MCF 10A (cell line): Measurements from ENCODE around the gene CORT. TPM values are rescaled to one million over a fixed set of nuclear protein-coding genes. Genes with fewer than 3 reads are reported as not detected.
"Not testable (repeated sequence)": the region's sequence is repeated elsewhere in the genome, so short reads cannot be mapped to it uniquely, and the experiment has no call there.

Experiments
- BruUV-seq: library from RNA; stranded (reverse); fragments of 400-500 nt; replicated peaks from 2 replicates; lab custom pipeline; 2021; lab: Mats Ljungman, UMichigan
- CTCF ChIA-PET: fragments of 300-600 bp; sonication (Branson Sonifier 250); formaldehyde crosslinking; extraction: SDS; loops from one replicate; lab custom pipeline; 2021; ENCODE audit warnings: antibody characterized with exemption, inconsistent platforms; lab: Yijun Ruan, JAX
- POLR2A ChIA-PET: fragments of 300-600, 350-650 bp; sonication (Branson Sonifier 250); formaldehyde crosslinking; extraction: SDS; loops from one replicate; lab custom pipeline; 2020; ENCODE audit warnings: antibody characterized with exemption, inconsistent platforms; lab: Yijun Ruan, JAX
- DNase-seq: peaks from one replicate; pipeline ENCODE4 v3.0.0-alpha.2; 2018; ENCODE audit not compliant: unreplicated experiment
- H3K27ac Mint-ChIP-seq: one replicate; pipeline ENCODE4 v1.8.0; 2022; ENCODE audit warnings: mild to moderate bottlenecking, low read depth, mixed read lengths; ENCODE audit not compliant: unreplicated experiment
- H3K27me3 Mint-ChIP-seq: one replicate; pipeline ENCODE4 v1.8.0; 2022; ENCODE audit warnings: mixed read lengths; ENCODE audit not compliant: insufficient read depth, unreplicated experiment
- H3K36me3 Mint-ChIP-seq: one replicate; pipeline ENCODE4 v1.8.0; 2022; ENCODE audit warnings: mild to moderate bottlenecking, moderate library complexity, mixed read lengths; ENCODE audit not compliant: insufficient read depth, unreplicated experiment
- H3K4me1 Mint-ChIP-seq: one replicate; pipeline ENCODE4 v1.8.0; 2022; ENCODE audit warnings: mixed read lengths; ENCODE audit not compliant: insufficient read depth, unreplicated experiment
- H3K4me3 Mint-ChIP-seq: one replicate; pipeline ENCODE4 v1.8.0; 2022; ENCODE audit warnings: mild to moderate bottlenecking, moderate library complexity, mixed read lengths; ENCODE audit not compliant: unreplicated experiment
- H3K9me3 Mint-ChIP-seq: one replicate; pipeline ENCODE4 v1.8.0; 2022; ENCODE audit warnings: mixed read lengths; ENCODE audit not compliant: unreplicated experiment
- CTCF ChIP-seq: fragments of 200-600 bp; IDR thresholded peaks from one replicate; pipeline ENCODE4 v1.8.0; 2022; ENCODE audit warnings: antibody characterized with exemption, mild to moderate bottlenecking; ENCODE audit not compliant: unreplicated experiment
- intact Hi-C: fragments of 100-400 bp; cut with micrococcal nuclease; formaldehyde crosslinking; loops from 2 replicates; pipeline ENCODE4 v1.14.1; 2022
- total RNA-seq: library from RNA; stranded (reverse); gene quantifications from 2 replicates; pipeline ENCODE4 v1.2.3, GENCODE V29; 2022

CORT gene
- total RNA-seq, 1 experiment from 2014 or later, result not detected

GRCh38 chr1:10471411-10472219 lies 21.8 kb downstream of the CORT start:
- POLR2A ChIA-PET, result interaction anchor here (0.5 to 2.6 kb wide), 9 partner anchors 10 to 1290 kb away, joined by 3 to 23 read pairs (median 4); partner anchors contain the start of gene CENPS
- Mint-ChIP-seq H3K4me1 (peaks cover 7% of the 10 kb centered on the region), H3K27ac (peak overlapping the region; percentile 94), H3K36me3 (peaks cover 32% of the 10 kb centered on the region), H3K9me3 (no peaks in the 10 kb centered on the region), H3K4me3 (peak overlapping the region; percentile 97), H3K27me3 (no peaks in the 10 kb centered on the region)
- no peak for TF ChIP-seq CTCF
- TSS peak; percentile 71 for BruUV-seq
- no peak for DNase-seq
- CTCF ChIA-PET, result interaction anchor here (0.8 kb wide), 1 partner anchor 41 kb away, joined by 3 read pairs; the partner anchor contains the start of gene CENPS
- intact Hi-C loops, result no loop called here

DNA sequence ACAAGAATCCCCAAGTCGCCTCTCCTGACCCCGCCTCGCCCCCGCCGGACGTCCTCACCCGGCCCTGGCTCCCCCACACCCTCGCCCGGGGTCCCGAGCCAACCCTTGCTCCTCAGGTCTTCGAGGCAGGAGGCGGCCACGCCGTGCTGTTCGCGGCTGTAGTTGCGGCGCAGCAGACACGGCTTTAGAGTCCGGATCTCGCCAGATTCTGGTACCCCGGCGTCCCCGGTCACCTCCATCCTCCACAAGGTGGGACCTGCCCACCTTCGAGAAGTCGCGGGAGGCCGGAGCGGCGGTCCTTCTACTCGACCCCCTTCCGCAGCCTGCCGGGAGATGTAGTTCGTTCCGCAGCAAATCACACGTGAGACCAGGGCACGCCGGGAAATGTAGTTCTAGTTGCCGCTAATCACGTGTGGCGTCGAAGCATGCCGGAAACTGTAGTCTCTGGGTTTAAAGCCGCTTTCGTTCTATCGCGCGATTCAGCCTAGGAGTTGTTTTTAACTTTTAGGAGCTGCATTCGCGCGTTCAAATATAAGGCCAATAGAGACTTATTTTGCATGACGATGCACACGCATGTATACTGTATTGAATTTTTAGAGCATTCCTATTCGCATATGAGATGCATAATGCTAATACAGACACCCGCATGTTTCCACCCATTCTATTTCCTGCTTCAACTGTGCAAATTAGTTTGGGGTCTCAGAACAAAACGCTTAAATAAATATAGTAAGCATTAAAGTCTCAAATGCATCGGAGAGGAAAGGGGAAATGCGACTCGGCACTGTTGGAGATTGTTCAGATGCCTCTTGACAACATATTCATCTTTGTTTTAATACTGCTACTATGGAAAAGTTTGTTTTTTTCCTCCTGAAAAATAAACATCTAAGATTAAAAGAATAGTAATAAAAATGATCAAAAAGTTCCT lies 22.7 kb downstream of the CORT start, which contains the start of gene DFFA:
Gene DFFA, minus strand, starts transcription at position 310 of the 925 bp plus-strand sequence. Its CDS starts 71 bp downstream, at position 239.
- POLR2A ChIA-PET, result interaction anchor here (0.7 to 2.6 kb wide), 10 partner anchors 13 to 428 kb away, joined by 3 to 23 read pairs (median 5); partner anchors contain the start of gene KIF1B
- Mint-ChIP-seq H3K9me3 (no peaks in the 10 kb centered on the region), H3K27ac (peak within 1 kb of the TSS; percentile 94), H3K4me1 (peaks cover 7% of the 10 kb centered on the region), H3K36me3 (peaks cover 24% of the 10 kb centered on the region), H3K27me3 (no peaks in the 10 kb centered on the region), H3K4me3 (peak within 1 kb of the TSS; percentile 97)
- DNase-seq, result peak; percentile 96
- CTCF ChIA-PET, result interaction anchor here (0.5 to 1.4 kb wide), 2 partner anchors 22 to 25 kb away, joined by 3 to 4 read pairs; no protein-coding TSS in a partner anchor
- no peak for TF ChIP-seq CTCF
- no TSS peak for BruUV-seq
- intact Hi-C loops, result no loop called here

- no peak for DNase-seq
- BruUV-seq, result no TSS peak
- H3K4me3 Mint-ChIP-seq, result peak overlapping the region; percentile 97
- H3K9me3 Mint-ChIP-seq, result no peaks in the 10 kb centered on the region
- no peak for TF ChIP-seq CTCF
- no peaks in the 10 kb centered on the region for H3K27me3 Mint-ChIP-seq
- POLR2A ChIA-PET, result interaction anchor here (0.7 to 3.4 kb wide), 10 partner anchors 13 to 351 kb away, joined by 3 to 23 read pairs (median 6); partner anchors contain the start of gene KIF1B
- intact Hi-C loops, result no loop called here
- CTCF ChIA-PET, result interaction anchor here (0.7 to 1.4 kb wide), 2 partner anchors 21 to 405 kb away, joined by 3 to 4 read pairs; no protein-coding TSS in a partner anchor
- no peak overlapping the region for H3K27ac Mint-ChIP-seq
- H3K36me3 Mint-ChIP-seq, result peaks cover 16% of the 10 kb centered on the region
- peaks cover 7% of the 10 kb centered on the region for H3K4me1 Mint-ChIP-seq
Measured at GRCh38 chr1:10473145-10473765, 23.4 kb downstream of the CORT start.

DNA sequence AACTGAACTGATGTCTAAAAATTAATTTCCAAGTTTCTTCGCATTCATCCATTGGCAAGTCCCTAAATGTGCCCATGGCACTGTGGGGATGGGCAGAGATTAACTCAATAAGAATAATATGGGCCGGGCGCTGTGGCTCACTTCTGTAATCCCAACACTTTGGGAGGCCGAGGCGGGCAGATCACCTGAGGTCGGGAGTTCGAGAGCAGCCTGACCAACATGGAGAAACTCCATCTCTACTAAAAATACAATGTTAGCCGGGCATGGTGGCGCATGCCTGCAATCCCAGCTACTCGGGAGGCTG lies 24.4 kb downstream of the CORT start:
- Mint-ChIP-seq H3K4me3 (peak overlapping the region; percentile 98), H3K27ac (peak overlapping the region; percentile 90)
- H3K36me3 Mint-ChIP-seq, intact Hi-C loops, BruUV-seq, H3K9me3 Mint-ChIP-seq, H3K27me3 Mint-ChIP-seq, DNase-seq, H3K4me1 Mint-ChIP-seq: not testable (repeated sequence)
- POLR2A ChIA-PET, result interaction anchor here (1.1 to 3.4 kb wide), 3 partner anchors 15 to 21 kb away, joined by 3 to 14 read pairs (median 4); no protein-coding TSS in a partner anchor
- CTCF ChIA-PET, result interaction anchor here (0.5 to 1.6 kb wide), 2 partner anchors 21 to 28 kb away, joined by 3 to 15 read pairs; no protein-coding TSS in a partner anchor
